GM12891 (cell line): ENCODE measurements around the gene PBLD.

Experiments used
- PAX5 ChIP-seq: IDR thresholded peaks from 2 replicates; pipeline ENCODE4 v1.6.1; 2011; ENCODE audit warnings: low read length, moderate library complexity, mild to moderate bottlenecking; ENCODE audit not compliant: insufficient read depth, severe bottlenecking
- POLR2A ChIP-seq: IDR thresholded peaks from 2 replicates; pipeline ENCODE4 v1.6.1; 2011; ENCODE audit warnings: low read depth, low read length, control low read depth
- POLR2AphosphoS5 ChIP-seq: IDR thresholded peaks from 2 replicates; pipeline ENCODE4 v1.6.1; 2011; ENCODE audit warnings: low read depth, low read length, control low read depth
- POU2F2 ChIP-seq: IDR thresholded peaks from 2 replicates; pipeline ENCODE4 v1.6.1; 2011; ENCODE audit warnings: low read depth, mild to moderate bottlenecking, control low read depth, low read length, moderate library complexity
- SPI1 ChIP-seq: IDR thresholded peaks from 2 replicates; pipeline ENCODE4 v1.6.1; 2011; ENCODE audit warnings: low read depth, low read length, control low read depth
- TAF1 ChIP-seq: IDR thresholded peaks from 2 replicates; pipeline ENCODE4 v1.6.1; 2011; ENCODE audit warnings: low read depth, low read length, control low read depth

DNA sequence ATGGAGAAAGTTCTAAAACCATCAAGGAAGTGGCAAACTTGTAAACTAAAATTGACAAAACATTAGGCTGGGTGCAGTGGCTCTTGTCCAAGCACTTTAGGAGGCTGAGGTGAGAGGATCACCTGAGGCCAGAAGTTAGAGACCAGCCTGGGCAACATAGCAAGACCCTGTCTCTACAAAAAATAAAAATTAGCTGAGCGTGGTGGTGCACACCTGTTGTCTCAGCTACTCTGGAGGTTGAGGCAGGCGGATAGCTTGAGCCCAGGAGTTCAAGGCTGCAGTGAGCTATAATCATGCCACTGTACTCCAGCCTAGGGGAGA is 30.3 kb downstream of the PBLD start:
- TF ChIP-seq POLR2A (no peak), POLR2AphosphoS5 (no peak), TAF1 (no peak), PAX5 (no peak), POU2F2 (no peak), SPI1 (no peak)
